ENCODE results near the gene NEIL1.

- TF ChIP-seq EP300 (IDR thresholded peaks at IDR 0.05), result no peak
- TF ChIP-seq CTCF (IDR thresholded peaks at IDR 0.05), result no peak
These were observed 7.2 kb upstream of the NEIL1 start for GRCh38 chr15:75339531-75340240.
